ENCODE results near the gene IL25.

The IL25 gene

DNA sequence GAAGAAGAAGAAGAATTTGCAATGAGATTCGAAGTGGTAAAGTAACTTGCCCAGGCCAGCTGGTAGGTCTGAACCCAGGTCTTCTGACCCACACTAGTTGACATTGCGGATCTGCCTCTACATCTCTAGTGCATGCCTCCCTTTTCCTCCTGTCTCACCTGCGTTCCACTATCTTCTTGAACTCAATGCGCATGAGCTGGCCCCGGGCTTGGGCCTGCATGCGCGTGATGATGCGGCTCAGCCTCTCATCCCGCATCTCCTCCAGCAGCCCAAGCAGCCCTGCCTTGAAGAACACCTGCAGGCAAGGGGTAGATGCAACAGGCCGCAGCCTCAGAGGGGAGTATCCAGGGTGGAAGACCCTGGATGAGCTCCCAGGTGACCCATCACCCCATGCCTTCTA, 23.5 kb downstream of the IL25 start:
- Histone ChIP-seq H3K9ac (no peak overlapping the region), H3K27ac (no peak overlapping the region), H2AFZ (ENCODE audit: low read depth) (no peak overlapping the region), H3K4me1 (ENCODE audit: low read depth, poor library complexity, severe bottlenecking) (no peaks in the 10 kb centered on the region), H3K79me2 (ENCODE audit: insufficient read depth, low read depth) (no peaks in the 10 kb centered on the region), H4K20me1 (ENCODE audit: insufficient read depth) (no peaks in the 10 kb centered on the region), H3K4me2 (no peak overlapping the region), H3K27me3 (ENCODE audit: insufficient read depth, low read depth) (peaks cover 8% of the 10 kb centered on the region), H3K4me3 (IDR thresholded peaks at IDR 0.05; ENCODE audit: insufficient read depth, low read depth, low read length) (no peak overlapping the region), H3K36me3 (ENCODE audit: insufficient read depth) (no peaks in the 10 kb centered on the region)
- TF ChIP-seq, protein P1, sequence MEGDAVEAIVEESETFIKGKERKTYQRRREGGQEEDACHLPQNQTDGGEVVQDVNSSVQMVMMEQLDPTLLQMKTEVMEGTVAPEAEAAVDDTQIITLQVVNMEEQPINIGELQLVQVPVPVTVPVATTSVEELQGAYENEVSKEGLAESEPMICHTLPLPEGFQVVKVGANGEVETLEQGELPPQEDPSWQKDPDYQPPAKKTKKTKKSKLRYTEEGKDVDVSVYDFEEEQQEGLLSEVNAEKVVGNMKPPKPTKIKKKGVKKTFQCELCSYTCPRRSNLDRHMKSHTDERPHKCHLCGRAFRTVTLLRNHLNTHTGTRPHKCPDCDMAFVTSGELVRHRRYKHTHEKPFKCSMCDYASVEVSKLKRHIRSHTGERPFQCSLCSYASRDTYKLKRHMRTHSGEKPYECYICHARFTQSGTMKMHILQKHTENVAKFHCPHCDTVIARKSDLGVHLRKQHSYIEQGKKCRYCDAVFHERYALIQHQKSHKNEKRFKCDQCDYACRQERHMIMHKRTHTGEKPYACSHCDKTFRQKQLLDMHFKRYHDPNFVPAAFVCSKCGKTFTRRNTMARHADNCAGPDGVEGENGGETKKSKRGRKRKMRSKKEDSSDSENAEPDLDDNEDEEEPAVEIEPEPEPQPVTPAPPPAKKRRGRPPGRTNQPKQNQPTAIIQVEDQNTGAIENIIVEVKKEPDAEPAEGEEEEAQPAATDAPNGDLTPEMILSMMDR (conservative IDR thresholded peaks at IDR 0.05; ENCODE audit: low read depth, low read length): no peak

DNA sequence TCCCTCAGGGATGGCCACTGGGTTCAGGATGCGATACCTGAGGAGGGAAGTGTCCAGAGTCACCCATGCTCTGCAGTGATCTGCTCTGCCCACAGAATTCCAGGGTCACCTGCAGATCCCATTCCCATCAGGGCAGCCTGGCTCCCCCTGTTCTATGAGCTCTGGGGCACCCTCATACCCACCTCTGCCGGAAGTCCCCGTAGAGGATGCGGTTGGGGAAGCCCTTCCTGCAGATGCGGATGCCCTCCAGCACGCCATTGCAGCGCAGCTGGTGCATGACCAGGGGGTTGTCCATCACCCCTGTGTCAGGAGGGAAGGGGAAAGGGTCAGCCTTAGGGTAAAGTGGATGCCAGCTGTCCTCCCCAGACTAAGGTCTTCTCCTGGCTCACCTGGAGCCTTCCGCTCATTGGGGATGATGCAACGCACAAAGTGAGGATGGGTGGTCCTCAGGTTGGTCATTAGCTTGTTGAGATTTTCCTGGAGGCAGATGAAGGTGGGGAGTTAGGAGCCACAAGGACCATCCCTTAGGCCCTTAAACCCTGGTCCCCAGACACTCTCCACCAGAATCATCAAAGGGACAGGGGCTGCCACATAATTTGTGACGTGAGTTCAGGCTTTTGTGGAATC, 24.3 kb downstream of the IL25 start:
- Histone ChIP-seq H3K4me3 (IDR thresholded peaks at IDR 0.05; ENCODE audit: insufficient read depth, low read depth, low read length) (no peak overlapping the region), H3K4me2 (no peak overlapping the region), H2AFZ (ENCODE audit: low read depth) (no peak overlapping the region), H3K27ac (no peak overlapping the region), H3K9ac (no peak overlapping the region), H3K36me3 (ENCODE audit: insufficient read depth) (no peaks in the 10 kb centered on the region), H4K20me1 (ENCODE audit: insufficient read depth) (no peaks in the 10 kb centered on the region), H3K79me2 (ENCODE audit: insufficient read depth, low read depth) (no peaks in the 10 kb centered on the region), H3K4me1 (ENCODE audit: low read depth, poor library complexity, severe bottlenecking) (no peaks in the 10 kb centered on the region), H3K27me3 (ENCODE audit: insufficient read depth, low read depth) (peaks cover 1% of the 10 kb centered on the region)
- TF ChIP-seq, protein P1 (conservative IDR thresholded peaks at IDR 0.05; ENCODE audit: low read depth, low read length): no peak

DNA sequence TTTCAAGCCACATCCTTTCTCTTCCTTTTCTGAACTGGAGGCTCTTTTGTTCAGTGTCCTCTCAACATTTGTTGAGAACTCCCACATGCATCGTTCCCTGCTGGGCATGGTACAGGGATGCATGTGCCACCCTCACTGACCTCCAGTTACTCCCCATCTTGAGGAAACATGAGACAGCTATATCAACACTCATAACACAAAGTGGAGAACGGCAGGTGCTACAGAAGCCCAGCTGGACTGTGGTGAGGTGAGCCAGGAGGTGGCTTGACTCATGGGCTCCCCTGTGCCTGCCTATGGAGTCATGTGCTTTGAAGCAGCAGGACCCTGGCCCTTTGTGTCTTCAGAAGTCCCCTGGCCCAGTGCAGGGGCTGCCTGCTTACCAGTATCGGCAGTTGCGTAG, 25.7 kb downstream of the IL25 start:
- no peak overlapping the region for H3K9ac ChIP-seq
- no peaks in the 10 kb centered on the region for H3K79me2 ChIP-seq (ENCODE audit: insufficient read depth, low read depth)
- no peak overlapping the region for H3K27ac ChIP-seq
- H2AFZ ChIP-seq (ENCODE audit: low read depth): no peak overlapping the region
- H3K4me2 ChIP-seq: no peak overlapping the region
- H4K20me1 ChIP-seq (ENCODE audit: insufficient read depth): no peaks in the 10 kb centered on the region
- TF ChIP-seq, protein P1 (conservative IDR thresholded peaks at IDR 0.05; ENCODE audit: low read depth, low read length): no peak
- no peaks in the 10 kb centered on the region for H3K36me3 ChIP-seq (ENCODE audit: insufficient read depth)
- H3K27me3 ChIP-seq (ENCODE audit: insufficient read depth, low read depth): peaks cover 2% of the 10 kb centered on the region
- H3K4me1 ChIP-seq (ENCODE audit: low read depth, poor library complexity, severe bottlenecking): no peaks in the 10 kb centered on the region
- no peak overlapping the region for H3K4me3 ChIP-seq (IDR thresholded peaks at IDR 0.05; ENCODE audit: insufficient read depth, low read depth, low read length)

DNA sequence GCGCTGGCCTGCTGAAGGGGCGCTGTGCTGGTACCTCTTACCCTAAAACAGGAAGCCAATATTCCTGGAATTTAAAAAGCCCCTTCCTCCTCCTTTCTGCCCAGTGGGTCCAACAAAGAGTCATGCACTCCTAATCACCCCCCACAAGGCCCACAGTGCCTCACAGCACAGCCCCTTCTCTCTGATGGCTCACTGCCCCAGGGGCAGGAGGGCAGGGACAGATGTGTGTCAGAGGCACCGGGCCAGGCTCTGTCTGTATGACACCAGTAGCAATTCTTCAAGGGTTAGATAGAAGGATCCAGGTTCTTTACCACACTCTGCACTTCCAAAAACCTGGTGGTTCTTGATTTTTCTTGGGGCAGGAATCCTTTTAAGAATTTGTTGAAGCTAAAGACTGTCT, 26.5 kb downstream of the IL25 start:
- Histone ChIP-seq H3K4me1 (ENCODE audit: low read depth, poor library complexity, severe bottlenecking) (no peaks in the 10 kb centered on the region), H3K27me3 (ENCODE audit: insufficient read depth, low read depth) (peaks cover 8% of the 10 kb centered on the region), H4K20me1 (ENCODE audit: insufficient read depth) (no peaks in the 10 kb centered on the region), H2AFZ (ENCODE audit: low read depth) (no peak overlapping the region), H3K27ac (no peak overlapping the region), H3K79me2 (ENCODE audit: insufficient read depth, low read depth) (no peaks in the 10 kb centered on the region), H3K9ac (no peak overlapping the region), H3K36me3 (ENCODE audit: insufficient read depth) (no peaks in the 10 kb centered on the region), H3K4me3 (IDR thresholded peaks at IDR 0.05; ENCODE audit: insufficient read depth, low read depth, low read length) (no peak overlapping the region), H3K4me2 (no peak overlapping the region)
- TF ChIP-seq, protein P1 (conservative IDR thresholded peaks at IDR 0.05; ENCODE audit: low read depth, low read length): no peak
